DOHH2 (cell line): ENCODE measurements around the gene C5orf15.
"Not testable (repeated sequence)": the region's sequence is repeated elsewhere in the genome, so short reads cannot be mapped to it uniquely, and the experiment has no call there.

ENCODE experiments used
- H3F3A ChIP-seq: fragments of 200-600 bp; sonication (generic), shearing (Covaris generic); 2 replicates; pipeline ENCODE4 v1.6.0; 2016; ENCODE audit warnings: antibody characterized with exemption, mild to moderate bottlenecking; ENCODE audit not compliant: control insufficient read depth, insufficient read depth
- H3K27ac ChIP-seq: fragments of 200-600 bp; sonication (generic); 2 replicates; pipeline ENCODE4 v1.5.1; 2014; ENCODE audit warnings: low read depth, mild to moderate bottlenecking, low read length, moderate library complexity
- H3K27me3 ChIP-seq: fragments of 200-600 bp; sonication (generic); 2 replicates; pipeline ENCODE4 v1.6.1; 2014; ENCODE audit warnings: mild to moderate bottlenecking, low read length, mixed read lengths; ENCODE audit not compliant: control insufficient read depth
- H3K36me3 ChIP-seq: fragments of 200-600 bp; sonication (generic); 2 replicates; pipeline ENCODE4 v1.6.1; 2014; ENCODE audit warnings: mild to moderate bottlenecking, low read length, moderate library complexity, mixed read lengths; ENCODE audit not compliant: control insufficient read depth
- H3K4me1 ChIP-seq: fragments of 200-600 bp; sonication (generic); 2 replicates; pipeline ENCODE4 v1.6.1; 2014; ENCODE audit warnings: mild to moderate bottlenecking, low read length, mixed read lengths; ENCODE audit not compliant: control insufficient read depth
- H3K4me2 ChIP-seq: fragments of 200-600 bp; sonication (generic); 2 replicates; pipeline ENCODE4 v1.6.0; 2014; ENCODE audit warnings: mild to moderate bottlenecking, low read length, moderate library complexity
- H3K4me3 ChIP-seq: fragments of 200-600 bp; sonication (generic); 2 replicates; pipeline ENCODE4 v1.5.1; 2014; ENCODE audit warnings: mild to moderate bottlenecking, low read length, mixed read lengths
- H3K79me2 ChIP-seq: fragments of 200-600 bp; sonication (generic); 2 replicates; pipeline ENCODE4 v1.6.1; 2014; ENCODE audit warnings: mild to moderate bottlenecking, low read length, mixed read lengths; ENCODE audit not compliant: control insufficient read depth
- H3K9me2 ChIP-seq: fragments of 200-600 bp; sonication (generic); replicated peaks from 2 replicates; pipeline ENCODE4 v1.6.1; 2014; ENCODE audit warnings: mild to moderate bottlenecking, low read length, mixed read lengths; ENCODE audit not compliant: control insufficient read depth
- H3K9me3 ChIP-seq: fragments of 200-600 bp; sonication (generic); 2 replicates; pipeline ENCODE4 v1.6.1; 2014; ENCODE audit warnings: antibody characterized with exemption, low read length, mixed read lengths; ENCODE audit not compliant: control insufficient read depth, insufficient read depth
- H4K20me1 ChIP-seq: fragments of 200-600 bp; sonication (generic); 2 replicates; pipeline ENCODE4 v1.6.0; 2014; ENCODE audit warnings: low read depth, mild to moderate bottlenecking, antibody characterized with exemption, low read length, moderate library complexity; ENCODE audit not compliant: control insufficient read depth, insufficient read depth
- CTCF ChIP-seq: fragments of 200-600 bp; sonication (generic); IDR thresholded peaks from one replicate; pipeline ENCODE4 v1.5.1; 2014; ENCODE audit warnings: antibody characterized with exemption, mild to moderate bottlenecking, low read depth, low read length; ENCODE audit not compliant: poor library complexity, severe bottlenecking
- EZH2phosphoT487 ChIP-seq: fragments of 200-600 bp; sonication (generic); IDR thresholded peaks from 2 replicates; pipeline ENCODE4 v1.6.1; 2017; ENCODE audit warnings: borderline replicate concordance, mild to moderate bottlenecking, antibody characterized with exemption, low read length, moderate library complexity, mixed read lengths

Gene C5orf15

GRCh38 chr5:133959643-133960042, 8.8 kb downstream of the C5orf15 start:
- no peak overlapping the region for H3K4me2 ChIP-seq
- no peak overlapping the region for H3K27ac ChIP-seq
- no peaks in the 10 kb centered on the region for H3K9me2 ChIP-seq
- H3K79me2 ChIP-seq, result peaks cover 45% of the 10 kb centered on the region
- peaks cover 55% of the 10 kb centered on the region for H3K36me3 ChIP-seq
- H3F3A ChIP-seq, result no peaks in the 10 kb centered on the region
- peaks cover 3% of the 10 kb centered on the region; the same call in 1 of the 2 replicates for H3K9me3 ChIP-seq
- no peaks in the 10 kb centered on the region for H3K27me3 ChIP-seq
- TF ChIP-seq CTCF (no peak), EZH2phosphoT487 (no peak)
- no peak overlapping the region for H3K4me3 ChIP-seq
- peaks cover 16% of the 10 kb centered on the region for H3K4me1 ChIP-seq
- no peaks in the 10 kb centered on the region for H4K20me1 ChIP-seq

GRCh38 chr5:133957591-133957990, 10.8 kb downstream of the C5orf15 start:
- peaks cover 16% of the 10 kb centered on the region for H3K4me1 ChIP-seq
- H3K79me2 ChIP-seq, result peaks cover 25% of the 10 kb centered on the region
- TF ChIP-seq CTCF, result no peak
- no peak for TF ChIP-seq EZH2phosphoT487
- no peak overlapping the region for H3K4me3 ChIP-seq
- no peak overlapping the region for H3K27ac ChIP-seq
- no peaks in the 10 kb centered on the region for H3K27me3 ChIP-seq
- H3K9me2 ChIP-seq, result no peaks in the 10 kb centered on the region
- no peaks in the 10 kb centered on the region for H3K9me3 ChIP-seq
- H3K4me2 ChIP-seq, result peak overlapping the region; percentile 24
- no peaks in the 10 kb centered on the region for H3F3A ChIP-seq
- peaks cover 51% of the 10 kb centered on the region for H3K36me3 ChIP-seq
- no peaks in the 10 kb centered on the region for H4K20me1 ChIP-seq

- Histone ChIP-seq H3K9me3 (no peaks in the 10 kb centered on the region), H3K79me2 (peaks cover 20% of the 10 kb centered on the region), H3K36me3 (peaks cover 51% of the 10 kb centered on the region), H3K27ac (no peak overlapping the region), H3K9me2 (no peaks in the 10 kb centered on the region), H3K4me3 (no peak overlapping the region), H3K4me2 (no peak overlapping the region), H3K27me3 (no peaks in the 10 kb centered on the region), H4K20me1 (no peaks in the 10 kb centered on the region), H3K4me1 (peaks cover 16% of the 10 kb centered on the region), H3F3A (no peaks in the 10 kb centered on the region)
- no peak for TF ChIP-seq CTCF
- no peak for TF ChIP-seq EZH2phosphoT487
These were observed 11.3 kb downstream of the C5orf15 start for GRCh38 chr5:133957080-133957479.

GRCh38 chr5:133956196-133956595, 12.2 kb downstream of the C5orf15 start:
- not testable (repeated sequence) for H3K4me2 ChIP-seq, H3K9me2 ChIP-seq, H3K27me3 ChIP-seq, H4K20me1 ChIP-seq, H3F3A ChIP-seq, H3K4me3 ChIP-seq, H3K9me3 ChIP-seq, H3K27ac ChIP-seq
- peaks cover 51% of the 10 kb centered on the region for H3K36me3 ChIP-seq
- H3K79me2 ChIP-seq, result peaks cover 14% of the 10 kb centered on the region
- H3K4me1 ChIP-seq, result peaks cover 16% of the 10 kb centered on the region
